Kidney tubule cell (primary cell): ENCODE data around the gene RALGPS2.
A peak's percentile ranks its signal among the peaks of the same experiment; 100 is the strongest.
"Not testable (repeated sequence)": the region's sequence is repeated elsewhere in the genome, so short reads cannot be mapped to it uniquely, and the experiment has no call there.

ENCODE experiments used
- DNase-seq: peaks from one replicate; pipeline ENCODE4 v3.0.0-alpha.2; 2018; ENCODE audit warnings: low spot score

The RALGPS2 gene

GRCh38 chr1:178942285-178943198, 217.5 kb downstream of the RALGPS2 start:
- no peak for DNase-seq

GRCh38 chr1:178944729-178945128, 219.7 kb downstream of the RALGPS2 start:
- no peak for DNase-seq

GRCh38 chr1:178945763-178946266, 220.8 kb downstream of the RALGPS2 start:
- DNase-seq, result no peak

GRCh38 chr1:178946416-178946815, 221.4 kb downstream of the RALGPS2 start:
- no peak for DNase-seq

- DNase-seq, result no peak
These were observed 222.0 kb downstream of the RALGPS2 start for GRCh38 chr1:178946855-178947676.

- peak; percentile 13 for DNase-seq
These were observed 222.6 kb downstream of the RALGPS2 start for GRCh38 chr1:178947677-178947981.

- DNase-seq, result no peak
These were observed 223.6 kb downstream of the RALGPS2 start for GRCh38 chr1:178948676-178949075.

GRCh38 chr1:178949866-178950265, 224.8 kb downstream of the RALGPS2 start:
- not testable (repeated sequence) for DNase-seq

GRCh38 chr1:178951600-178951999, 226.6 kb downstream of the RALGPS2 start:
- no peak for DNase-seq

- no peak for DNase-seq
These were observed 228.0 kb downstream of the RALGPS2 start for GRCh38 chr1:178953034-178953433.

- no peak for DNase-seq
These were observed 228.7 kb downstream of the RALGPS2 start for GRCh38 chr1:178953538-178954324.

GRCh38 chr1:178954325-178954690, 229.3 kb downstream of the RALGPS2 start:
- DNase-seq, result no peak

GRCh38 chr1:178954937-178955336, 229.9 kb downstream of the RALGPS2 start:
- no peak for DNase-seq

GRCh38 chr1:178955391-178955954, 230.4 kb downstream of the RALGPS2 start:
- no peak for DNase-seq

GRCh38 chr1:178958491-178958890, 233.4 kb downstream of the RALGPS2 start:
- no peak for DNase-seq

GRCh38 chr1:178959543-178960460, 234.8 kb downstream of the RALGPS2 start:
- no peak for DNase-seq

- no peak for DNase-seq
These were observed 235.6 kb downstream of the RALGPS2 start for GRCh38 chr1:178960482-178961240.

- DNase-seq, result no peak
These were observed 236.3 kb downstream of the RALGPS2 start for GRCh38 chr1:178961331-178961730.

- no peak for DNase-seq
These were observed 236.8 kb downstream of the RALGPS2 start for GRCh38 chr1:178961868-178962267.
